IMR-90 (cell line): ENCODE measurements around the gene GNAO1. TPM values are rescaled to one million over a fixed set of nuclear protein-coding genes. Genes with fewer than 3 reads are reported as not detected.

Experiments used
- ATAC-seq: fragments of 200-7000 bp; cut with Tn5 transposase; 2 replicates; pipeline ENCODE4 v1.9.1; 2020; ENCODE audit warnings: low read depth, mild to moderate bottlenecking, moderate library complexity
- BruUV-seq: library from RNA; stranded (reverse); fragments of 400-500 nt; replicated peaks from 2 replicates; lab custom pipeline; 2021; lab: Mats Ljungman, UMichigan
- CTCF ChIA-PET: fragments of 300-600 bp; formaldehyde crosslinking; extraction: SDS; loops from one replicate; lab custom pipeline; 2021; ENCODE audit warnings: antibody characterized with exemption; lab: Yijun Ruan, JAX
- POLR2A ChIA-PET: fragments of 300-600 bp; sonication (Branson Sonifier 250); formaldehyde crosslinking; loops from one replicate; lab custom pipeline; 2022; ENCODE audit warnings: antibody characterized with exemption; ENCODE audit not compliant: unreplicated experiment; lab: Charles Lee
- DNase-seq: peaks from one replicate; pipeline ENCODE4 v3.0.0; 2013
- H2AFZ ChIP-seq: replicated peaks from 2 replicates; pipeline ENCODE3; 2013; ENCODE audit warnings: low read length, mild to moderate bottlenecking; ENCODE audit not compliant: poor library complexity
- H2AK5ac ChIP-seq: 2 replicates; pipeline ENCODE4 v1.6.1; 2013; ENCODE audit warnings: low read depth, low read length, inconsistent platforms
- H2AK9ac ChIP-seq: replicated peaks from 2 replicates; pipeline ENCODE3; 2013; ENCODE audit warnings: mild to moderate bottlenecking, low read depth, low read length, moderate library complexity; ENCODE audit not compliant: poor library complexity
- H2BK120ac ChIP-seq: 2 replicates; pipeline ENCODE4 v1.6.1; 2013; ENCODE audit warnings: low read depth, low read length, inconsistent platforms
- H2BK15ac ChIP-seq: 3 replicates; pipeline ENCODE4 v1.6.1; 2013; ENCODE audit warnings: low read depth, low read length, inconsistent platforms
- H2BK20ac ChIP-seq: 2 replicates; pipeline ENCODE4 v1.6.1; 2013; ENCODE audit warnings: low read depth, mild to moderate bottlenecking, inconsistent platforms, low read length, moderate library complexity
- H2BK5ac ChIP-seq: 2 replicates; pipeline ENCODE4 v1.6.1; 2013; ENCODE audit warnings: mild to moderate bottlenecking, low read depth, low read length, inconsistent platforms; ENCODE audit not compliant: poor library complexity, severe bottlenecking
- H3K14ac ChIP-seq: replicated peaks from 2 replicates; pipeline ENCODE4 v1.6.1; 2013; ENCODE audit warnings: low read depth, low read length, inconsistent platforms
- H3K18ac ChIP-seq: 2 replicates; pipeline ENCODE4 v1.6.1; 2013; ENCODE audit warnings: low read depth, low read length, control low read depth
- H3K23ac ChIP-seq: 2 replicates; pipeline ENCODE4 v1.6.1; 2013; ENCODE audit warnings: low read depth, low read length, inconsistent platforms
- H3K27ac ChIP-seq: 2 replicates; pipeline ENCODE4 v1.5.1; 2013; ENCODE audit warnings: mild to moderate bottlenecking, control low read depth, low read length; ENCODE audit not compliant: insufficient read depth
- H3K27me3 ChIP-seq: 2 replicates; pipeline ENCODE4 v1.6.1; 2013; ENCODE audit warnings: low read length; ENCODE audit not compliant: control insufficient read depth, insufficient read depth
- H3K36me3 ChIP-seq: 2 replicates; pipeline ENCODE4 v1.6.1; 2013; ENCODE audit warnings: low read length, mixed read lengths; ENCODE audit not compliant: control insufficient read depth, insufficient read depth
- H3K4ac ChIP-seq: 2 replicates; pipeline ENCODE4 v1.6.1; 2013; ENCODE audit warnings: low read depth, low read length, inconsistent platforms
- H3K4me1 ChIP-seq: 2 replicates; pipeline ENCODE4 v1.6.1; 2013; ENCODE audit warnings: low read length, mixed read lengths; ENCODE audit not compliant: control insufficient read depth, insufficient read depth
- H3K4me2 ChIP-seq: 2 replicates; pipeline ENCODE4 v1.6.1; 2013; ENCODE audit warnings: low read depth, mild to moderate bottlenecking, control low read depth, low read length, moderate library complexity
- H3K4me3 ChIP-seq: 2 replicates; pipeline ENCODE4 v1.5.1; 2013; ENCODE audit warnings: low read depth, mild to moderate bottlenecking, control low read depth, low read length, moderate library complexity; ENCODE audit not compliant: insufficient read depth
- H3K56ac ChIP-seq: 2 replicates; pipeline ENCODE4 v1.6.1; 2013; ENCODE audit warnings: low read length, inconsistent platforms; ENCODE audit not compliant: insufficient read depth; ENCODE audit errors: extremely low read depth
- H3K79me1 ChIP-seq, 2 experiments: 2 replicates each; pipeline ENCODE4 v1.6.1; 2013; ENCODE audit warnings: low read length in 2 of 2, inconsistent platforms in 1 of 2, low read depth in 1 of 2
- H3K9ac ChIP-seq: 2 replicates; pipeline ENCODE4 v1.6.1; 2013; ENCODE audit warnings: low read depth, low read length, control low read depth
- H3K9me1 ChIP-seq: 2 replicates; pipeline ENCODE4 v1.6.1; 2013; ENCODE audit warnings: low read length, inconsistent platforms; ENCODE audit not compliant: insufficient read depth
- H3K9me3 ChIP-seq: 2 replicates; pipeline ENCODE4 v1.6.1; 2013; ENCODE audit warnings: low read length; ENCODE audit not compliant: control insufficient read depth, insufficient read depth
- H4K20me1 ChIP-seq: 2 replicates; pipeline ENCODE4 v1.6.1; 2013; ENCODE audit warnings: low read length, inconsistent platforms; ENCODE audit not compliant: insufficient read depth
- H4K5ac ChIP-seq: 2 replicates; pipeline ENCODE4 v1.6.1; 2013; ENCODE audit warnings: mild to moderate bottlenecking, low read depth, low read length, control low read depth
- H4K8ac ChIP-seq, 2 experiments: 2 replicates each; pipeline ENCODE4 v1.6.1; 2013; ENCODE audit warnings: low read depth in 2 of 2, low read length in 2 of 2, control low read depth in 1 of 2, inconsistent platforms in 1 of 2
- H4K91ac ChIP-seq: 2 replicates; pipeline ENCODE4 v1.6.1; 2013; ENCODE audit warnings: low read depth, low read length, inconsistent platforms; ENCODE audit not compliant: insufficient read depth
- BHLHE40 ChIP-seq: fragments of 150-350 bp; IDR thresholded peaks from 2 replicates; pipeline ENCODE4 v1.6.1; 2016; ENCODE audit warnings: mild to moderate bottlenecking, low read depth, low read length
- CEBPB ChIP-seq: IDR thresholded peaks from 2 replicates; pipeline ENCODE4 v1.6.1; 2012; ENCODE audit warnings: low read depth, low read length, improper control_type of control experiment
- CHD1 ChIP-seq: IDR thresholded peaks from 2 replicates; pipeline ENCODE4 v1.6.1; 2012; ENCODE audit warnings: low read depth, low read length, improper control_type of control experiment
- CTCF ChIP-seq: conservative IDR thresholded peaks from 2 replicates; pipeline ENCODE4 v1.5.1; 2012; ENCODE audit warnings: mild to moderate bottlenecking, low read depth, low read length, improper control_type of control experiment
- ELK1 ChIP-seq: fragments of 150-350 bp; IDR thresholded peaks from 2 replicates; pipeline ENCODE4 v1.6.1; 2016; ENCODE audit warnings: low read depth, mild to moderate bottlenecking, low read length, moderate library complexity, borderline replicate concordance
- FOS ChIP-seq: fragments of 150-350 bp; IDR thresholded peaks from 2 replicates; pipeline ENCODE4 v1.6.1; 2016; ENCODE audit warnings: low read depth, low read length
- MAFK ChIP-seq: IDR thresholded peaks from 2 replicates; pipeline ENCODE4 v1.6.1; 2012; ENCODE audit warnings: low read depth, low read length, improper control_type of control experiment
- MAZ ChIP-seq: IDR thresholded peaks from 2 replicates; pipeline ENCODE4 v1.6.1; 2012; ENCODE audit warnings: low read depth, mild to moderate bottlenecking, low read length, improper control_type of control experiment, moderate library complexity, borderline replicate concordance
- MXI1 ChIP-seq: IDR thresholded peaks from 2 replicates; pipeline ENCODE4 v1.6.1; 2012; ENCODE audit warnings: low read depth, mild to moderate bottlenecking, low read length, moderate library complexity, borderline replicate concordance
- NFE2L2 ChIP-seq: fragments of 150-350 bp; IDR thresholded peaks from 2 replicates; pipeline ENCODE4 v1.6.1; 2016; ENCODE audit warnings: low read depth, mild to moderate bottlenecking, low read length
- POLR2A ChIP-seq: IDR thresholded peaks from 2 replicates; pipeline ENCODE4 v1.6.1; 2012; ENCODE audit warnings: mild to moderate bottlenecking, low read depth, low read length
- RAD21 ChIP-seq: IDR thresholded peaks from 2 replicates; pipeline ENCODE4 v1.6.1; 2012; ENCODE audit warnings: low read length, improper control_type of control experiment
- RCOR1 ChIP-seq: IDR thresholded peaks from 2 replicates; pipeline ENCODE4 v1.6.1; 2012; ENCODE audit warnings: mild to moderate bottlenecking, low read length, improper control_type of control experiment; ENCODE audit not compliant: insufficient replicate concordance
- RFX5 ChIP-seq: IDR thresholded peaks from 2 replicates; pipeline ENCODE4 v1.8.0; 2012; ENCODE audit warnings: low read depth, mild to moderate bottlenecking, low read length, moderate library complexity
- SMC3 ChIP-seq: fragments of 150-350 bp; IDR thresholded peaks from 2 replicates; pipeline ENCODE4 v1.6.1; 2016; ENCODE audit warnings: low read depth, mild to moderate bottlenecking, antibody characterized with exemption, low read length, moderate library complexity
- USF2 ChIP-seq: fragments of 150-350 bp; IDR thresholded peaks from 2 replicates; pipeline ENCODE4 v1.6.1; 2017; ENCODE audit warnings: mild to moderate bottlenecking, antibody characterized with exemption, low read length, low read depth
- WGBS, 2 experiments: methylation state at CpG; one replicate each; pipeline versions ENCODE4 v1.1.5 to v1.1.7; 2013; ENCODE audit warnings: missing lambda C conversion rate in 2 of 2; ENCODE audit not compliant: insufficient read length in 1 of 2; ENCODE audit errors: extremely low coverage in 2 of 2; 5-methylcytosine and 5-hydroxymethylcytosine counted together
- dilution Hi-C: fragments of 300-500 bp; cut with HindIII; formaldehyde crosslinking; loops from one replicate; pipeline ENCODE4 v1.14.3; 2018; ENCODE audit warnings: low sequenced_read_pairs; ENCODE audit not compliant: unreplicated experiment
- in situ Hi-C: fragments of 300-500 bp; cut with MboI; formaldehyde crosslinking; loops from 3 replicates; pipeline ENCODE4 v1.14.3; 2019; ENCODE audit warnings: low sequenced_read_pairs, inconsistent platforms, mixed read lengths
- intact Hi-C: fragments of 100-400 bp; cut with micrococcal nuclease; formaldehyde crosslinking; loops from 2 replicates; pipeline ENCODE4 v1.10.0; 2022
- polyA plus RNA-seq, 3 experiments: library from polyadenylated mRNA; depleted of rRNA; stranded (reverse); fragments of >200 nt; gene quantifications; 2 replicates each; pipeline ENCODE4 v1.2.3, GENCODE V29; 2012; ENCODE audit warnings: low replicate concordance in 1 of 3
- total RNA-seq: library from RNA; depleted of rRNA; stranded (reverse); fragments of >200 nt; gene quantifications from 2 replicates; pipeline ENCODE4 v1.2.3, GENCODE V29; 2012

Gene GNAO1
- total and polyA plus RNA-seq, 2 of the 4 experiments (the other 2 are of a cell fraction), result under 0.01 to 0.07 TPM

GRCh38 chr16:56198755-56199114 is 7.4 kb downstream of the GNAO1 start:
- no peaks in the 10 kb centered on the region for H3K36me3 ChIP-seq

More at GRCh38 chr16:56198755-56199114, 7.4 kb downstream of the GNAO1 start:
- Histone ChIP-seq H3K14ac (no peak overlapping the region), H2BK15ac (no peak overlapping the region), H2AK5ac (no peak overlapping the region), H2BK5ac (no peak overlapping the region), H3K27me3 (peaks cover 24% of the 10 kb centered on the region), H4K20me1 (no peaks in the 10 kb centered on the region), H4K8ac (no peak overlapping the region), H4K5ac (no peak overlapping the region), H3K79me1 (no peaks in the 10 kb centered on the region), H3K9me1 (no peaks in the 10 kb centered on the region), H2BK20ac (no peak overlapping the region), H3K23ac (no peak overlapping the region), H3K4me3 (no peak overlapping the region), H2BK120ac (no peak overlapping the region), H3K56ac (no peak overlapping the region), H3K4me2 (no peak overlapping the region), H3K9me3 (0 out of 2 replicates have a peak, but pooled peaks cover 3% of the 10 kb centered on the region), H3K4ac (no peak overlapping the region), H2AK9ac (no peak overlapping the region), H3K27ac (no peak overlapping the region), H3K4me1 (no peaks in the 10 kb centered on the region), H2AFZ (no peak overlapping the region), H4K91ac (no peak overlapping the region), H3K9ac (no peak overlapping the region), H3K18ac (no peak overlapping the region)
- intact Hi-C loops, result no loop called here
- CTCF ChIA-PET, result no interaction called here
- dilution Hi-C loops, result no loop called here
- no CpG with 5 or more reads among the region's 4 CpGs for WGBS, 2 experiments
- no TSS peak for BruUV-seq
- TF ChIP-seq SMC3 (no peak), CHD1 (no peak), CTCF (no peak), CEBPB (no peak), MAZ (no peak), MAFK (no peak), RFX5 (no peak), NFE2L2 (no peak), FOS (no peak), POLR2A (no peak), RAD21 (no peak), RCOR1 (no peak), ELK1 (no peak), MXI1 (no peak), USF2 (no peak), BHLHE40 (no peak)
- in situ Hi-C loops, result no loop called here
- ATAC-seq (no peak), DNase-seq (no peak)
- POLR2A ChIA-PET, result no interaction called here
